IMR-90 (cell line): Measurements from ENCODE around the gene SLC25A34. TPM values are rescaled to one million over a fixed set of nuclear protein-coding genes. Genes with fewer than 3 reads are reported as not detected.

Experiments used
- ATAC-seq: fragments of 200-7000 bp; cut with Tn5 transposase; 2 replicates; pipeline ENCODE4 v1.9.1; 2020; ENCODE audit warnings: low read depth, mild to moderate bottlenecking, moderate library complexity
- BruUV-seq: library from RNA; stranded (reverse); fragments of 400-500 nt; replicated peaks from 2 replicates; lab custom pipeline; 2021; lab: Mats Ljungman, UMichigan
- CTCF ChIA-PET: fragments of 300-600 bp; formaldehyde crosslinking; extraction: SDS; loops from one replicate; lab custom pipeline; 2021; ENCODE audit warnings: antibody characterized with exemption; lab: Yijun Ruan, JAX
- POLR2A ChIA-PET: fragments of 300-600 bp; sonication (Branson Sonifier 250); formaldehyde crosslinking; loops from one replicate; lab custom pipeline; 2022; ENCODE audit warnings: antibody characterized with exemption; ENCODE audit not compliant: unreplicated experiment; lab: Charles Lee
- DNase-seq: peaks from one replicate; pipeline ENCODE4 v3.0.0; 2013
- H2AFZ ChIP-seq: replicated peaks from 2 replicates; pipeline ENCODE3; 2013; ENCODE audit warnings: low read length, mild to moderate bottlenecking; ENCODE audit not compliant: poor library complexity
- H2AK5ac ChIP-seq: 2 replicates; pipeline ENCODE4 v1.6.1; 2013; ENCODE audit warnings: low read depth, low read length, inconsistent platforms
- H2AK9ac ChIP-seq: replicated peaks from 2 replicates; pipeline ENCODE3; 2013; ENCODE audit warnings: mild to moderate bottlenecking, low read depth, low read length, moderate library complexity; ENCODE audit not compliant: poor library complexity
- H2BK120ac ChIP-seq: 2 replicates; pipeline ENCODE4 v1.6.1; 2013; ENCODE audit warnings: low read depth, low read length, inconsistent platforms
- H2BK15ac ChIP-seq: 3 replicates; pipeline ENCODE4 v1.6.1; 2013; ENCODE audit warnings: low read depth, low read length, inconsistent platforms
- H2BK20ac ChIP-seq: 2 replicates; pipeline ENCODE4 v1.6.1; 2013; ENCODE audit warnings: low read depth, mild to moderate bottlenecking, inconsistent platforms, low read length, moderate library complexity
- H2BK5ac ChIP-seq: 2 replicates; pipeline ENCODE4 v1.6.1; 2013; ENCODE audit warnings: mild to moderate bottlenecking, low read depth, low read length, inconsistent platforms; ENCODE audit not compliant: poor library complexity, severe bottlenecking
- H3K14ac ChIP-seq: replicated peaks from 2 replicates; pipeline ENCODE4 v1.6.1; 2013; ENCODE audit warnings: low read depth, low read length, inconsistent platforms
- H3K18ac ChIP-seq: 2 replicates; pipeline ENCODE4 v1.6.1; 2013; ENCODE audit warnings: low read depth, low read length, control low read depth
- H3K23ac ChIP-seq: 2 replicates; pipeline ENCODE4 v1.6.1; 2013; ENCODE audit warnings: low read depth, low read length, inconsistent platforms
- H3K27ac ChIP-seq: 2 replicates; pipeline ENCODE4 v1.5.1; 2013; ENCODE audit warnings: mild to moderate bottlenecking, control low read depth, low read length; ENCODE audit not compliant: insufficient read depth
- H3K27me3 ChIP-seq: 2 replicates; pipeline ENCODE4 v1.6.1; 2013; ENCODE audit warnings: low read length; ENCODE audit not compliant: control insufficient read depth, insufficient read depth
- H3K36me3 ChIP-seq: 2 replicates; pipeline ENCODE4 v1.6.1; 2013; ENCODE audit warnings: low read length, mixed read lengths; ENCODE audit not compliant: control insufficient read depth, insufficient read depth
- H3K4ac ChIP-seq: 2 replicates; pipeline ENCODE4 v1.6.1; 2013; ENCODE audit warnings: low read depth, low read length, inconsistent platforms
- H3K4me1 ChIP-seq: 2 replicates; pipeline ENCODE4 v1.6.1; 2013; ENCODE audit warnings: low read length, mixed read lengths; ENCODE audit not compliant: control insufficient read depth, insufficient read depth
- H3K4me2 ChIP-seq: 2 replicates; pipeline ENCODE4 v1.6.1; 2013; ENCODE audit warnings: low read depth, mild to moderate bottlenecking, control low read depth, low read length, moderate library complexity
- H3K4me3 ChIP-seq: 2 replicates; pipeline ENCODE4 v1.5.1; 2013; ENCODE audit warnings: low read depth, mild to moderate bottlenecking, control low read depth, low read length, moderate library complexity; ENCODE audit not compliant: insufficient read depth
- H3K56ac ChIP-seq: 2 replicates; pipeline ENCODE4 v1.6.1; 2013; ENCODE audit warnings: low read length, inconsistent platforms; ENCODE audit not compliant: insufficient read depth; ENCODE audit errors: extremely low read depth
- H3K79me1 ChIP-seq, 2 experiments: 2 replicates each; pipeline ENCODE4 v1.6.1; 2013; ENCODE audit warnings: low read length in 2 of 2, inconsistent platforms in 1 of 2, low read depth in 1 of 2
- H3K9ac ChIP-seq: 2 replicates; pipeline ENCODE4 v1.6.1; 2013; ENCODE audit warnings: low read depth, low read length, control low read depth
- H3K9me1 ChIP-seq: 2 replicates; pipeline ENCODE4 v1.6.1; 2013; ENCODE audit warnings: low read length, inconsistent platforms; ENCODE audit not compliant: insufficient read depth
- H3K9me3 ChIP-seq: 2 replicates; pipeline ENCODE4 v1.6.1; 2013; ENCODE audit warnings: low read length; ENCODE audit not compliant: control insufficient read depth, insufficient read depth
- H4K20me1 ChIP-seq: 2 replicates; pipeline ENCODE4 v1.6.1; 2013; ENCODE audit warnings: low read length, inconsistent platforms; ENCODE audit not compliant: insufficient read depth
- H4K5ac ChIP-seq: 2 replicates; pipeline ENCODE4 v1.6.1; 2013; ENCODE audit warnings: mild to moderate bottlenecking, low read depth, low read length, control low read depth
- H4K8ac ChIP-seq, 2 experiments: 2 replicates each; pipeline ENCODE4 v1.6.1; 2013; ENCODE audit warnings: low read depth in 2 of 2, low read length in 2 of 2, control low read depth in 1 of 2, inconsistent platforms in 1 of 2
- H4K91ac ChIP-seq: 2 replicates; pipeline ENCODE4 v1.6.1; 2013; ENCODE audit warnings: low read depth, low read length, inconsistent platforms; ENCODE audit not compliant: insufficient read depth
- BHLHE40 ChIP-seq: fragments of 150-350 bp; IDR thresholded peaks from 2 replicates; pipeline ENCODE4 v1.6.1; 2016; ENCODE audit warnings: mild to moderate bottlenecking, low read depth, low read length
- CEBPB ChIP-seq: IDR thresholded peaks from 2 replicates; pipeline ENCODE4 v1.6.1; 2012; ENCODE audit warnings: low read depth, low read length, improper control_type of control experiment
- CHD1 ChIP-seq: IDR thresholded peaks from 2 replicates; pipeline ENCODE4 v1.6.1; 2012; ENCODE audit warnings: low read depth, low read length, improper control_type of control experiment
- FOS ChIP-seq: fragments of 150-350 bp; IDR thresholded peaks from 2 replicates; pipeline ENCODE4 v1.6.1; 2016; ENCODE audit warnings: low read depth, low read length
- MXI1 ChIP-seq: IDR thresholded peaks from 2 replicates; pipeline ENCODE4 v1.6.1; 2012; ENCODE audit warnings: low read depth, mild to moderate bottlenecking, low read length, moderate library complexity, borderline replicate concordance
- NFE2L2 ChIP-seq: fragments of 150-350 bp; IDR thresholded peaks from 2 replicates; pipeline ENCODE4 v1.6.1; 2016; ENCODE audit warnings: low read depth, mild to moderate bottlenecking, low read length
- POLR2A ChIP-seq: IDR thresholded peaks from 2 replicates; pipeline ENCODE4 v1.6.1; 2012; ENCODE audit warnings: mild to moderate bottlenecking, low read depth, low read length
- RAD21 ChIP-seq: IDR thresholded peaks from 2 replicates; pipeline ENCODE4 v1.6.1; 2012; ENCODE audit warnings: low read length, improper control_type of control experiment
- RFX5 ChIP-seq: IDR thresholded peaks from 2 replicates; pipeline ENCODE4 v1.8.0; 2012; ENCODE audit warnings: low read depth, mild to moderate bottlenecking, low read length, moderate library complexity
- SMC3 ChIP-seq: fragments of 150-350 bp; IDR thresholded peaks from 2 replicates; pipeline ENCODE4 v1.6.1; 2016; ENCODE audit warnings: low read depth, mild to moderate bottlenecking, antibody characterized with exemption, low read length, moderate library complexity
- WGBS, 2 experiments: methylation state at CpG; one replicate each; pipeline versions ENCODE4 v1.1.5 to v1.1.7; 2013; ENCODE audit warnings: missing lambda C conversion rate in 2 of 2; ENCODE audit not compliant: insufficient read length in 1 of 2; ENCODE audit errors: extremely low coverage in 2 of 2; 5-methylcytosine and 5-hydroxymethylcytosine counted together
- dilution Hi-C: fragments of 300-500 bp; cut with HindIII; formaldehyde crosslinking; loops from one replicate; pipeline ENCODE4 v1.14.3; 2018; ENCODE audit warnings: low sequenced_read_pairs; ENCODE audit not compliant: unreplicated experiment
- in situ Hi-C: fragments of 300-500 bp; cut with MboI; formaldehyde crosslinking; loops from 3 replicates; pipeline ENCODE4 v1.14.3; 2019; ENCODE audit warnings: low sequenced_read_pairs, inconsistent platforms, mixed read lengths
- intact Hi-C: fragments of 100-400 bp; cut with micrococcal nuclease; formaldehyde crosslinking; loops from 2 replicates; pipeline ENCODE4 v1.10.0; 2022
- polyA plus RNA-seq, 3 experiments: library from polyadenylated mRNA; depleted of rRNA; stranded (reverse); fragments of >200 nt; gene quantifications; 2 replicates each; pipeline ENCODE4 v1.2.3, GENCODE V29; 2012; ENCODE audit warnings: low replicate concordance in 1 of 3
- total RNA-seq: library from RNA; depleted of rRNA; stranded (reverse); fragments of >200 nt; gene quantifications from 2 replicates; pipeline ENCODE4 v1.2.3, GENCODE V29; 2012
- TF ChIP-seq, protein P1 (sequence below): fragments of 150-350 bp; IDR thresholded peaks from 2 replicates; pipeline ENCODE4 v1.6.1; 2017; ENCODE audit warnings: mild to moderate bottlenecking, antibody characterized with exemption, low read length, low read depth
- TF ChIP-seq, protein P2 (sequence below): conservative IDR thresholded peaks from 2 replicates; pipeline ENCODE4 v1.5.1; 2012; ENCODE audit warnings: mild to moderate bottlenecking, low read depth, low read length, improper control_type of control experiment

The SLC25A34 gene
- total and polyA plus RNA-seq, 2 of the 4 experiments (the other 2 are of a cell fraction), result under 0.01 to 0.72 TPM

DNA sequence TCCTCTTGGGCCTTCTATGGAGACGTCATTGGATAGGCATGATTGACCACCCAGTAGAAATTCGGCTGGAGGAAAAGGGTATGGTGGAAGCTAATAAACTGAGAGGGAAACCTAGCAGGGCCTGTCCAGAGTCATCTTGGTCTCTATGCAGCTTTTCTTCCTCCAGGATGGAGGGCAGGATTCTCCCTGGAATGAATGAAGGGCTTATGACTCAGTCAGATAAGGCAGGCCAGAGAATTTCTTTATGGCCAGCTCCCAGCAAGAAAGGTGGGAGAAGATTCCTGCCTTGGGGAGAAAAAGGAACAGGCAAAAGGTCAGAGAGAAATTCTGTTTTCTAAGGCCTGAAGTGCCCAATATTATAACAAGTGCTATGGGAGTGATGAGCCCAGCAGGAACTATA is 39.6 kb downstream of the SLC25A34 start:
- DNase-seq (peak; percentile 57), ATAC-seq (peak; percentile 43)
- Histone ChIP-seq H3K4me2 (no peak overlapping the region), H3K9me3 (no peaks in the 10 kb centered on the region), H4K91ac (no peak overlapping the region), H4K8ac (no peak overlapping the region), H3K56ac (no peak overlapping the region), H3K79me1 (peaks cover 11 to 24% of the 10 kb centered on the region in 2 experiments; a peak in 3 of 4 replicates), H4K5ac (no peak overlapping the region), H3K14ac (no peak overlapping the region), H2AK5ac (no peak overlapping the region), H2AFZ (no peak overlapping the region), H3K9ac (no peak overlapping the region), H3K9me1 (peaks cover 8% of the 10 kb centered on the region; the same call in 1 of the 2 replicates), H3K4ac (no peak overlapping the region), H2AK9ac (no peak overlapping the region), H2BK15ac (no peak overlapping the region), H2BK120ac (no peak overlapping the region), H4K20me1 (peaks cover 11% of the 10 kb centered on the region), H2BK20ac (no peak overlapping the region), H3K36me3 (peaks cover 73% of the 10 kb centered on the region), H3K27ac (no peak overlapping the region), H3K23ac (no peak overlapping the region), H3K27me3 (no peaks in the 10 kb centered on the region), H3K4me1 (no peaks in the 10 kb centered on the region), H3K4me3 (no peak overlapping the region), H2BK5ac (no peak overlapping the region), H3K18ac (no peak overlapping the region)
- CTCF ChIA-PET, result no interaction called here
- 100% methylated on average over 1 of the region's 2 CpGs; no CpG with 5 or more reads in 1 of the 2 experiments for WGBS, 2 experiments
- in situ Hi-C loops, result loop anchor here (25.0 kb wide), 1 partner anchor 412 kb away; no protein-coding TSS in a partner anchor
- dilution Hi-C loops, result no loop called here
- no peak for TF ChIP-seq RFX5
- TF ChIP-seq, protein P1, sequence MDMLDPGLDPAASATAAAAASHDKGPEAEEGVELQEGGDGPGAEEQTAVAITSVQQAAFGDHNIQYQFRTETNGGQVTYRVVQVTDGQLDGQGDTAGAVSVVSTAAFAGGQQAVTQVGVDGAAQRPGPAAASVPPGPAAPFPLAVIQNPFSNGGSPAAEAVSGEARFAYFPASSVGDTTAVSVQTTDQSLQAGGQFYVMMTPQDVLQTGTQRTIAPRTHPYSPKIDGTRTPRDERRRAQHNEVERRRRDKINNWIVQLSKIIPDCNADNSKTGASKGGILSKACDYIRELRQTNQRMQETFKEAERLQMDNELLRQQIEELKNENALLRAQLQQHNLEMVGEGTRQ, result no peak
- TF ChIP-seq RAD21, result no peak
- TF ChIP-seq MXI1, result no peak
- no peak for TF ChIP-seq BHLHE40
- no peak for TF ChIP-seq SMC3
- no peak for TF ChIP-seq CEBPB
- no peak for TF ChIP-seq NFE2L2
- no peak for TF ChIP-seq FOS
- TF ChIP-seq, protein P2, sequence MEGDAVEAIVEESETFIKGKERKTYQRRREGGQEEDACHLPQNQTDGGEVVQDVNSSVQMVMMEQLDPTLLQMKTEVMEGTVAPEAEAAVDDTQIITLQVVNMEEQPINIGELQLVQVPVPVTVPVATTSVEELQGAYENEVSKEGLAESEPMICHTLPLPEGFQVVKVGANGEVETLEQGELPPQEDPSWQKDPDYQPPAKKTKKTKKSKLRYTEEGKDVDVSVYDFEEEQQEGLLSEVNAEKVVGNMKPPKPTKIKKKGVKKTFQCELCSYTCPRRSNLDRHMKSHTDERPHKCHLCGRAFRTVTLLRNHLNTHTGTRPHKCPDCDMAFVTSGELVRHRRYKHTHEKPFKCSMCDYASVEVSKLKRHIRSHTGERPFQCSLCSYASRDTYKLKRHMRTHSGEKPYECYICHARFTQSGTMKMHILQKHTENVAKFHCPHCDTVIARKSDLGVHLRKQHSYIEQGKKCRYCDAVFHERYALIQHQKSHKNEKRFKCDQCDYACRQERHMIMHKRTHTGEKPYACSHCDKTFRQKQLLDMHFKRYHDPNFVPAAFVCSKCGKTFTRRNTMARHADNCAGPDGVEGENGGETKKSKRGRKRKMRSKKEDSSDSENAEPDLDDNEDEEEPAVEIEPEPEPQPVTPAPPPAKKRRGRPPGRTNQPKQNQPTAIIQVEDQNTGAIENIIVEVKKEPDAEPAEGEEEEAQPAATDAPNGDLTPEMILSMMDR, result no peak
- TF ChIP-seq CHD1, result no peak
- no peak for TF ChIP-seq POLR2A
- intact Hi-C loops, result no loop called here
- no TSS peak for BruUV-seq
- POLR2A ChIA-PET, result no interaction called here
